ENCODE measurements around the gene OSBPL1A. TPM values are rescaled to one million over a fixed set of nuclear protein-coding genes. Genes with fewer than 3 reads are reported as not detected.

Gene OSBPL1A
- total RNA-seq, 1 experiment from 2014 or later: 21.5 TPM

DNA sequence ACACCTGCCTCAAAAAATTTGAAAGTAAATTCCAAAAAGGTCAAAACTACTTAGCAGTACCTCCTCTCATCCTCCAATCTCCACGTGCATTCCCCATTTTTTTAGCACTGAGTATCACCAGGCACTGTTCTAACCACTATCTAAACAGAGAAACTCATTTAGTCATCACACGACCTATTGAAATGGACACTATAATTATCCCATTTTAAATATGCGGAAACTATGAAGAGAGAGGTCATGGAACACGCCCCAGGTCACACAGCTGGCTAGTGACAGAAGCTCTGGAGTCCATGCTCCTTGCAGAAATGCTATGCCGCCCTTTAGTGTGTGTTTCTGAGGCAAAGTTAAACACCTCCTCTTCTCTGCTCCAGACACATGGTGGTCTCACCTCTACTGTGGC, 159.2 kb downstream of the OSBPL1A start:
- H3K9me3 Mint-ChIP-seq (ENCODE audit: unreplicated experiment): no peaks in the 10 kb centered on the region
- BruUV-seq (replicated peaks): no TSS peak
- no peak for TF ChIP-seq CTCF (IDR thresholded peaks at IDR 0.05; ENCODE audit: unreplicated experiment)

DNA sequence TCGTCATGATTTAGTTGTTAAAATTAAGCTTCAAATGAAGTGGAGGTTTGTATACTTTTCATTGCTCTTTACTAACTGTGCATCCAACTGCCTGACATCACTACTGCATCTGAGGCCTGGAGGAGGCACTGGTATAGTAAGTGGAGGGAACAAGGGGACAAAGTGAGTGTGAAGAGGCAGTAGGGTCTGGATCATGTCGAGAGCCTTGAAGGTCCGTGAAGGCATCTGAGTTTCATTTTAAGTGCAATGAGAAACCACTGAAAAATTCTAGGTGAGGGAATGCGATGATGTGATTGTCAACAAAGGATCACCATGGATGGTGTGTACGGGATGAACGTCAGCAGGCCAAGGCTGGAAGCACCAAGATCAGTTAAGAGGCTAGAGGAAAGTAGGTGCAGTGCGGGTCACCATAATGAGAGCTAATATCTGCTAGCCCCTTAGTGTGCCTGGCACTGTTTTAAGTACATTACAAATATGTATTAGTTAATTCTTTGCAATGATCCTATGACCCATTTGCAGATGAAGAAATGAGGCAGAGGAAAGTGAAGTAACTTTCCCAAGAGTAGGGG, 162.7 kb downstream of the OSBPL1A start:
- POLR2A ChIA-PET: interaction anchor here (0.8 kb wide), 1 partner anchor 9 kb away, joined by 3 read pairs; no protein-coding TSS in a partner anchor
- intact Hi-C loops (cut with micrococcal nuclease): no loop called here
- H3K36me3 Mint-ChIP-seq (ENCODE audit: insufficient read depth, unreplicated experiment): peaks cover 12% of the 10 kb centered on the region
- H3K4me3 Mint-ChIP-seq (ENCODE audit: unreplicated experiment): no peak overlapping the region
- no TSS peak for BruUV-seq (replicated peaks)
- H3K27ac Mint-ChIP-seq (ENCODE audit: low read depth, unreplicated experiment): no peak overlapping the region
- DNase-seq (ENCODE audit: unreplicated experiment): no peak
- no peaks in the 10 kb centered on the region for H3K27me3 Mint-ChIP-seq (ENCODE audit: insufficient read depth, unreplicated experiment)
- TF ChIP-seq CTCF (IDR thresholded peaks at IDR 0.05; ENCODE audit: unreplicated experiment): no peak
- CTCF ChIA-PET: no interaction called here
- H3K9me3 Mint-ChIP-seq (ENCODE audit: unreplicated experiment): no peaks in the 10 kb centered on the region
- H3K4me1 Mint-ChIP-seq (ENCODE audit: insufficient read depth, unreplicated experiment): peaks cover 8% of the 10 kb centered on the region

More for the DNA sequence above, 159.2 kb downstream of the OSBPL1A start:
- H3K27ac Mint-ChIP-seq (ENCODE audit: low read depth, unreplicated experiment): no peak overlapping the region
- H3K4me1 Mint-ChIP-seq (ENCODE audit: insufficient read depth, unreplicated experiment): no peaks in the 10 kb centered on the region
- no peak for DNase-seq (ENCODE audit: unreplicated experiment)
- ChIA-PET CTCF (no interaction called here), POLR2A (no interaction called here)
- no peaks in the 10 kb centered on the region for H3K27me3 Mint-ChIP-seq (ENCODE audit: insufficient read depth, unreplicated experiment)
- H3K4me3 Mint-ChIP-seq (ENCODE audit: unreplicated experiment): no peak overlapping the region
- intact Hi-C loops (cut with micrococcal nuclease): no loop called here
- H3K36me3 Mint-ChIP-seq (ENCODE audit: insufficient read depth, unreplicated experiment): peaks cover 18% of the 10 kb centered on the region

DNA sequence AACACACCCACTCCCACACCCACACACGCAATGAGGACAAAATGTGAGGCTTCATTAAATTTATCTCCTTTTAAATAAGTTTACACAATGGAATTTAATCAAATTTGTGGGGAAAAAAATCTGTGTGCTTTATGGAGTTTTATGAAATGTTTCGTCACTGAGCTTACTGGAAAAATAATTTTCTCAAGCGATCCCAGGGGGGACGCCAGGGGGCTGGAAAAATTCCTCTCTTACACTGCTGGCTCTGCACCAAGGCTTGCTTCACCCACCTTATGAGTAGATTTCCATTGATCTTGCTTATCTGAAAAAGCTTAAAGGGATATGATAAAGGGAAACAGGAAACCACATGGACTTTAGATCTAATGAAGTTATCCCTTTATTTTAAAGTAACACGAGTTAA, 163.3 kb downstream of the OSBPL1A start:
- H3K27ac Mint-ChIP-seq (ENCODE audit: low read depth, unreplicated experiment): no peak overlapping the region
- intact Hi-C loops (cut with micrococcal nuclease): no loop called here
- peaks cover 12% of the 10 kb centered on the region for H3K36me3 Mint-ChIP-seq (ENCODE audit: insufficient read depth, unreplicated experiment)
- POLR2A ChIA-PET: interaction anchor here (0.8 kb wide), 1 partner anchor 9 kb away, joined by 3 read pairs; no protein-coding TSS in a partner anchor
- no peak for DNase-seq (ENCODE audit: unreplicated experiment)
- CTCF ChIA-PET: no interaction called here
- no TSS peak for BruUV-seq (replicated peaks)
- no peak for TF ChIP-seq CTCF (IDR thresholded peaks at IDR 0.05; ENCODE audit: unreplicated experiment)
- H3K27me3 Mint-ChIP-seq (ENCODE audit: insufficient read depth, unreplicated experiment): no peaks in the 10 kb centered on the region
- no peak overlapping the region for H3K4me3 Mint-ChIP-seq (ENCODE audit: unreplicated experiment)
- H3K4me1 Mint-ChIP-seq (ENCODE audit: insufficient read depth, unreplicated experiment): peaks cover 8% of the 10 kb centered on the region
- no peaks in the 10 kb centered on the region for H3K9me3 Mint-ChIP-seq (ENCODE audit: unreplicated experiment)

GRCh38 chr18:24232800-24233199, 164.8 kb downstream of the OSBPL1A start:
- no peak overlapping the region for H3K4me3 Mint-ChIP-seq (ENCODE audit: unreplicated experiment)
- POLR2A ChIA-PET: no interaction called here
- DNase-seq (ENCODE audit: unreplicated experiment): no peak
- H3K36me3 Mint-ChIP-seq (ENCODE audit: insufficient read depth, unreplicated experiment): peaks cover 12% of the 10 kb centered on the region
- peaks cover 21% of the 10 kb centered on the region for H3K4me1 Mint-ChIP-seq (ENCODE audit: insufficient read depth, unreplicated experiment)
- BruUV-seq (replicated peaks): no TSS peak
- TF ChIP-seq CTCF (IDR thresholded peaks at IDR 0.05; ENCODE audit: unreplicated experiment): no peak
- intact Hi-C loops (cut with micrococcal nuclease): no loop called here
- CTCF ChIA-PET: no interaction called here
- H3K27ac Mint-ChIP-seq (ENCODE audit: low read depth, unreplicated experiment): no peak overlapping the region
- no peaks in the 10 kb centered on the region for H3K27me3 Mint-ChIP-seq (ENCODE audit: insufficient read depth, unreplicated experiment)
- no peaks in the 10 kb centered on the region for H3K9me3 Mint-ChIP-seq (ENCODE audit: unreplicated experiment)

Data from MCF 10A (cell line).